GM21515 (cell line): ENCODE data around the gene KRT3.

ENCODE experiments used
- ATAC-seq: cut with Tn5 transposase; IDR thresholded peaks from one replicate; pipeline ENCODE4 v1.9.1; 2021; ENCODE audit not compliant: unreplicated experiment

KRT3 gene

GRCh38 chr12:52740584-52740983 lies 55.3 kb downstream of the KRT3 start:
- ATAC-seq = no peak

DNA sequence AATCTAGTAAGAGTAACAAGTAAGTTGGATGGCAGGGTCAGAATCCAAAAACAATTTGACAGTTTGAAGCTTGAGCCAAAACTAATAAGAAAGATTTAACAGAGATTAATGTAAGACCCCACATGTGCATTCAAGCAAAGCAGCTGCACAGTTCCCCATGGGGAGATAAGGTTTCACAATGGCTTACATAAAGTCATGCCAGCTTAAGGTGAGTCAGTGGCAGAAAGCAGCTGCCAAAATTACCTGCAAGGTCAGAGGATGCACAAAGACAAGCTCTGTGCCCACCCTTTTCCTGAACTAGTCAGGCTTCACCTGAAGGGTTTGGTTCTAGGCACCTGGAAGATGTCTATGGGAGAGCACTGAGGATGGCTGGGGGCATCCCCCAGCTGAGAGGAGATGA lies 56.0 kb downstream of the KRT3 start:
- no peak for ATAC-seq
